Neutrophil (primary cell): ENCODE measurements around the gene FSTL4.

Experiments
- H3K27ac ChIP-seq: fragments of 200-600 bp; sonication (generic); 2 replicates; pipeline ENCODE4 v1.5.1; 2016; ENCODE audit warnings: mild to moderate bottlenecking, moderate library complexity
- H3K27me3 ChIP-seq: fragments of 200-600 bp; sonication (generic); 2 replicates; pipeline ENCODE4 v1.6.0; 2016; ENCODE audit warnings: mild to moderate bottlenecking
- H3K36me3 ChIP-seq: fragments of 200-600 bp; sonication (generic); 2 replicates; pipeline ENCODE4 v1.5.1; 2017
- H3K4me1 ChIP-seq, 2 experiments: fragments of 200-600 bp in 1 of 2; sonication (generic) in 1 of 2; 1 replicate in 1 of 2; 2 replicates in 1 of 2; pipeline versions ENCODE4 v1.5.1 to v1.6.1; 2013 to 2016; ENCODE audit warnings: low read depth in 1 of 2, low read length in 1 of 2, mild to moderate bottlenecking in 1 of 2, moderate library complexity in 1 of 2; ENCODE audit not compliant: control insufficient read depth in 1 of 2, insufficient read depth in 1 of 2
- H3K4me3 ChIP-seq, 2 experiments: fragments of 200-600 bp in 1 of 2; sonication (generic) in 1 of 2; 1 replicate in 1 of 2; 2 replicates in 1 of 2; pipeline ENCODE4 v1.5.1; 2013 to 2016; ENCODE audit warnings: low read depth in 1 of 2, low read length in 1 of 2, mild to moderate bottlenecking in 1 of 2, moderate library complexity in 1 of 2
- H3K9me3 ChIP-seq: fragments of 200-600 bp; sonication (generic); 2 replicates; pipeline ENCODE4 v1.5.1; 2016
- TF ChIP-seq, protein P1 (sequence below): fragments of 200-600 bp; sonication (generic); IDR thresholded peaks from 2 replicates; pipeline ENCODE4 v1.5.1; 2016; ENCODE audit warnings: antibody characterized with exemption

The FSTL4 gene

GRCh38 chr5:133373121-133373870 lies 239.0 kb downstream of the FSTL4 start:
- no peaks in the 10 kb centered on the region for H3K4me1 ChIP-seq
- TF ChIP-seq, protein P1, sequence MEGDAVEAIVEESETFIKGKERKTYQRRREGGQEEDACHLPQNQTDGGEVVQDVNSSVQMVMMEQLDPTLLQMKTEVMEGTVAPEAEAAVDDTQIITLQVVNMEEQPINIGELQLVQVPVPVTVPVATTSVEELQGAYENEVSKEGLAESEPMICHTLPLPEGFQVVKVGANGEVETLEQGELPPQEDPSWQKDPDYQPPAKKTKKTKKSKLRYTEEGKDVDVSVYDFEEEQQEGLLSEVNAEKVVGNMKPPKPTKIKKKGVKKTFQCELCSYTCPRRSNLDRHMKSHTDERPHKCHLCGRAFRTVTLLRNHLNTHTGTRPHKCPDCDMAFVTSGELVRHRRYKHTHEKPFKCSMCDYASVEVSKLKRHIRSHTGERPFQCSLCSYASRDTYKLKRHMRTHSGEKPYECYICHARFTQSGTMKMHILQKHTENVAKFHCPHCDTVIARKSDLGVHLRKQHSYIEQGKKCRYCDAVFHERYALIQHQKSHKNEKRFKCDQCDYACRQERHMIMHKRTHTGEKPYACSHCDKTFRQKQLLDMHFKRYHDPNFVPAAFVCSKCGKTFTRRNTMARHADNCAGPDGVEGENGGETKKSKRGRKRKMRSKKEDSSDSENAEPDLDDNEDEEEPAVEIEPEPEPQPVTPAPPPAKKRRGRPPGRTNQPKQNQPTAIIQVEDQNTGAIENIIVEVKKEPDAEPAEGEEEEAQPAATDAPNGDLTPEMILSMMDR: no peak
- H3K4me3 ChIP-seq: no peak overlapping the region
- H3K36me3 ChIP-seq: no peaks in the 10 kb centered on the region
- H3K27me3 ChIP-seq: no peaks in the 10 kb centered on the region
- H3K27ac ChIP-seq: no peak overlapping the region
- H3K9me3 ChIP-seq: peaks cover 6% of the 10 kb centered on the region

DNA sequence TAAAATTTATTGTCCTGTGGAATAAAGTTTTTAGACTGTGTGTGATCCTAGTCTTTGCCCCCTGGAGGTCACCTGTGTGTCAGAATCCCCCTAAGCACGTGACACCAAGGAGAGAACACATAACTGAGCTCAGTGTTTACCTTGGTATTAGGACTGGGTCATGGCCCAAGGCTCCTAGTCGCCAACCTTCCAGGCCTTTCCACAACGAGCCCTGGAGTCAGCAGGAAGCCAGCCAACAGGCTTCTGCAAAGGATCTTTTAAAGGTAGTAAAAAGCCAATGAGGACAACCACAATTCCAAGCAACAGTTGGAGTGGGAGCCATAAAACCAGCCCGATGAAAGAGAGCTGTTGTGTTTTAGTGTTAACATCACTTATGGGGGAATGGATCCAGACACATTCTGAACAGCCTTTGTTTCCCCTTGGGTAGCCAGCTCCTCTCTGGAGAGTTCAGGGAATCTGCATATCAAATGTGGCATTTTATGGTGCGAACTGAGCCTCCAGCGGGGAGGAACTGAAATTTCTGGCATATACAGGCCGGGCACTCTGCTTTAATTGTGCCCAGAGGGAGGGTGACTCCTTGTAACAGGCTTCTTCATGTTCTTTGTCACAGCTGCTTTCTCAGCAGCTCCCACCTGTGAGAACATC lies 239.9 kb downstream of the FSTL4 start:
- Histone ChIP-seq H3K36me3 (no peaks in the 10 kb centered on the region), H3K27ac (no peak overlapping the region), H3K4me1 (no peaks in the 10 kb centered on the region), H3K9me3 (peaks cover 6% of the 10 kb centered on the region), H3K27me3 (no peaks in the 10 kb centered on the region), H3K4me3 (no peak overlapping the region)
- TF ChIP-seq, protein P1: no peak

GRCh38 chr5:133371371-133372155 lies 240.8 kb downstream of the FSTL4 start:
- Histone ChIP-seq H3K4me3 (no peak overlapping the region), H3K36me3 (no peaks in the 10 kb centered on the region), H3K27ac (no peak overlapping the region), H3K9me3 (no peaks in the 10 kb centered on the region), H3K27me3 (no peaks in the 10 kb centered on the region), H3K4me1 (no peaks in the 10 kb centered on the region)
- TF ChIP-seq, protein P1: no peak

DNA sequence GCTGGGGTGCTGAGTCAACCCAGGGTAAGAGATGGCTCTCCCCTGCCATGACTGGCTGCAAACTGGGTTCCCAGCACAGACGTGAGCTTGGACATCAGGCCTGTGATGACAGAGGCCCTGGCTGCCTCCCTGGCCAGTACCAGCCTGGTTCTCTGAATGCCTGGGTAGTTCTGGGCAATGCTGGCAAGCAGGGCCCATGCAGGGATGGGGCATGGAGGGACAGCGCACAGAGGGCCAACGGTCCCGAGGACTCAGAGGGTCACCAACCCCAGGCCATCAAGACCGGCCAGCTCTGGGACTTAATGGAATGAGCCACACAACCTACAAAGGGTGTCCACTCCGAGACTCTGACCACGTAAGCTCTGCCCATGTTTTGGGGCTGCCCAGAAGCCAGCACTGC lies 241.4 kb downstream of the FSTL4 start:
- H3K4me3 ChIP-seq: no peak overlapping the region
- H3K27me3 ChIP-seq: no peaks in the 10 kb centered on the region
- H3K27ac ChIP-seq: no peak overlapping the region
- H3K9me3 ChIP-seq: no peaks in the 10 kb centered on the region
- no peaks in the 10 kb centered on the region for H3K4me1 ChIP-seq
- TF ChIP-seq, protein P1: no peak
- no peaks in the 10 kb centered on the region for H3K36me3 ChIP-seq

DNA sequence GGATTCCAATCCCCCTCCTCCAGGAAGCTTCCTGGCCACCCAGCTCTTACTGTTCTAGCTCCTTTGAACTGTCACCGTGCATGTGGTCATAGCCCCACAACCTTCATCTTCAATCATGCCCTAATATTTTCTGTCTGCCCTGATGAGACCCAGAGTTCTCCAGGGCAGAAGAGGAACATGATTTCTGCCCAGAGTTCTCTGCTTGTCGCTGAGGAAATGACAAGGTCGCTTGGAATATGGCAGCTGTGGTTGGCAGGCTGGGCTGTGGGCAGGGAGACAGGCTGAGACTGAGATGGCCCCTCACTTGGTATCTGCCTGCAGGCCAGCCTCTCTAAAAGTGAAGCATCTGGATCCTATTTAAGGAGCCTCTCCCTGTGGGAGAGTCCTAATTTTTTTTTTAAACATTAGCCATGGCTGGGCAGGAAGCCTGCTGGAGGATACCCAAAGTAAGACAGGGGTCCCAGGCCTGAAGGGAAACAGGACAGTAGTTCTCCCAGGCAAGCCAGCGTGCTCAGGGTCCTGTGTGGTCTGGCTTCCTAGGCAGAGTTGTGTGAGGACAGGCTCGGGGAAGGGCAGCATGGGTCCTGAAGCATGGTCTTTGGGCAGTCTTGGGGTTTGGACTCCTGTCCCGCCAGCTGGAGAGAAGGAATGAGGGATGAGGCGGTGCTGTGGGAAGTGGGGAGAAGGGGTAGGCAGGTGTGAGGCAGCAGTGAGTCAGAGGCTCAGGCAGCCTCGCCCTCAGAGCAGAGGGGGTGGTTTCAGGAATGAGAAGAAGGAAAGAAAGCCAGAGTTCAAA lies 242.1 kb downstream of the FSTL4 start:
- no peak overlapping the region for H3K4me3 ChIP-seq
- no peak overlapping the region for H3K27ac ChIP-seq
- H3K27me3 ChIP-seq: no peaks in the 10 kb centered on the region
- no peaks in the 10 kb centered on the region for H3K9me3 ChIP-seq
- TF ChIP-seq, protein P1: no peak
- no peaks in the 10 kb centered on the region for H3K4me1 ChIP-seq
- H3K36me3 ChIP-seq: no peaks in the 10 kb centered on the region
